ENCODE measurements around the gene CEP104.

DNA sequence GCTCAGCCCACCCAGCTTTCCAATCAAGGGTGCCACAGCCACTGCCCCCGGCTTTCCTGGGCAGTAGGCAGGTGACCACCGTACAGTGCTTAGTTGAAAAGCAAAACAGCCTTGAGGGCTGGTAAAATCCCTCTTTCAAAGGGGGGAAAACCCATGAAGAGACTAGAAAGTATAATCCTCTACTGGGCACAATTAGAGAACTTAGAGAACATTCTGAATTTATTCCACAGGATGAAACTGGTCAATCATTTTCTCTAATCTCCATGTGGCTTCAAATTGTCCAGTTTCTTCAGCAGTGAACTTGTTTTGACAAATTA lies 45.5 kb downstream of the CEP104 start:
- no peak for TF ChIP-seq SP1 (IDR thresholded peaks at IDR 0.05)
- TF ChIP-seq PKNOX1 (IDR thresholded peaks at IDR 0.05) = no peak
- TF ChIP-seq LEF1 (IDR thresholded peaks at IDR 0.05; ENCODE audit: borderline replicate concordance) = no peak
- no peak for TF ChIP-seq FOXM1 (IDR thresholded peaks at IDR 0.05; ENCODE audit: borderline replicate concordance)
